Smooth muscle cell (in vitro differentiated cells): ENCODE data around the gene ATP4B. TPM values are rescaled to one million over a fixed set of nuclear protein-coding genes. Genes with fewer than 3 reads are reported as not detected.
"Not testable (repeated sequence)": the region's sequence is repeated elsewhere in the genome, so short reads cannot be mapped to it uniquely, and the experiment has no call there.

Experiments used
- DNase-seq: peaks from one replicate; lab custom pipeline; 2025; ENCODE audit not compliant: unreplicated experiment; lab: John Stamatoyannopoulos, UW
- H2AFZ ChIP-seq: fragments of 200-600 bp; sonication (generic); 2 replicates; pipeline ENCODE4 v1.6.0; 2016; ENCODE audit warnings: antibody characterized with exemption, low read depth, mild to moderate bottlenecking
- H3F3A ChIP-seq: fragments of 200-600 bp; sonication (generic); 2 replicates; pipeline ENCODE4 v1.6.0; 2017; ENCODE audit warnings: antibody characterized with exemption, low read depth
- H3K27ac ChIP-seq: fragments of 200-600 bp; sonication (generic); 2 replicates; pipeline ENCODE4 v1.5.1; 2016; ENCODE audit warnings: low read depth, mild to moderate bottlenecking
- H3K27me3 ChIP-seq: fragments of 200-600 bp; sonication (generic); 2 replicates; pipeline ENCODE4 v1.6.1; 2016; ENCODE audit warnings: low read depth, mild to moderate bottlenecking
- H3K36me3 ChIP-seq: fragments of 200-600 bp; sonication (generic); 2 replicates; pipeline ENCODE4 v1.5.1; 2016; ENCODE audit warnings: low read depth
- H3K4me1 ChIP-seq: fragments of 200-600 bp; sonication (generic); 2 replicates; pipeline ENCODE4 v1.5.1; 2016; ENCODE audit warnings: low read depth
- H3K4me2 ChIP-seq: fragments of 200-600 bp; sonication (generic); 2 replicates; pipeline ENCODE4 v1.6.0; 2016; ENCODE audit warnings: mild to moderate bottlenecking
- H3K4me3 ChIP-seq: fragments of 200-600 bp; sonication (generic); 2 replicates; pipeline ENCODE4 v1.5.1; 2016; ENCODE audit warnings: mild to moderate bottlenecking
- H3K79me2 ChIP-seq: fragments of 200-600 bp; sonication (generic); 2 replicates; pipeline ENCODE4 v1.6.0; 2016; ENCODE audit warnings: low read depth, mild to moderate bottlenecking
- H3K9ac ChIP-seq: fragments of 200-600 bp; sonication (generic); 2 replicates; pipeline ENCODE4 v1.6.0; 2016; ENCODE audit warnings: low read depth
- H3K9me3 ChIP-seq: fragments of 200-600 bp; sonication (generic); replicated peaks from 2 replicates; pipeline ENCODE4 v1.5.1; 2016; ENCODE audit warnings: low read depth
- H4K20me1 ChIP-seq: fragments of 200-600 bp; sonication (generic); 2 replicates; pipeline ENCODE4 v1.6.0; 2016; ENCODE audit warnings: low read depth
- CTCF ChIP-seq: fragments of 200-600 bp; sonication (generic); IDR thresholded peaks from 2 replicates; pipeline ENCODE4 v1.5.1; 2017; ENCODE audit warnings: borderline replicate concordance, mild to moderate bottlenecking, antibody characterized with exemption; ENCODE audit not compliant: insufficient read depth, poor library complexity, severe bottlenecking
- WGBS: methylation state at CpG from one replicate; pipeline ENCODE4 v1.1.7; 2016; ENCODE audit warnings: low lambda C conversion rate; 5-methylcytosine and 5-hydroxymethylcytosine counted together
- polyA plus RNA-seq: library from polyadenylated mRNA; unstranded; fragments of >200 nt; fragmentation: Nextera tagmentation; extraction: Ambion mirVana; gene quantifications from 2 replicates; pipeline ENCODE4 v1.2.1, GENCODE V29; 2016
- total RNA-seq: library from RNA; depleted of rRNA; stranded (reverse); fragments of >200 nt; gene quantifications from 2 replicates; pipeline ENCODE4 v1.2.3, GENCODE V29; 2014

Gene ATP4B
- total and polyA plus RNA-seq, 2 experiments from 2014 or later: not detected

- H2AFZ ChIP-seq: no peak overlapping the region
- peaks cover 2% of the 10 kb centered on the region for H3K79me2 ChIP-seq
- H3K4me2 ChIP-seq: no peak overlapping the region
- H3K36me3 ChIP-seq: no peaks in the 10 kb centered on the region
- no peaks in the 10 kb centered on the region for H3K9me3 ChIP-seq
- H3F3A ChIP-seq: no peaks in the 10 kb centered on the region
- no peak for DNase-seq
- no peak overlapping the region for H3K27ac ChIP-seq
- 92% methylated on average over 19 of the region's 20 CpGs for WGBS
- no peak for TF ChIP-seq CTCF
- no peak overlapping the region for H3K9ac ChIP-seq
- no peaks in the 10 kb centered on the region for H3K4me1 ChIP-seq
- H3K27me3 ChIP-seq: no peaks in the 10 kb centered on the region
- H3K4me3 ChIP-seq: no peak overlapping the region
- peaks cover 70% of the 10 kb centered on the region for H4K20me1 ChIP-seq
Observed at GRCh38 chr13:113623491-113624234, 34.3 kb downstream of the ATP4B start.

GRCh38 chr13:113622791-113623490 lies 35.1 kb downstream of the ATP4B start:
- peaks cover 3% of the 10 kb centered on the region for H3K79me2 ChIP-seq
- DNase-seq: no peak
- H3K4me1 ChIP-seq: no peaks in the 10 kb centered on the region
- H4K20me1 ChIP-seq: peaks cover 73% of the 10 kb centered on the region
- no peak overlapping the region for H3K4me2 ChIP-seq
- no peak for TF ChIP-seq CTCF
- no peaks in the 10 kb centered on the region for H3K36me3 ChIP-seq
- no peak overlapping the region for H3K4me3 ChIP-seq
- H3K9me3 ChIP-seq: no peaks in the 10 kb centered on the region
- WGBS: 94% methylated on average over 28 of the region's 29 CpGs
- no peaks in the 10 kb centered on the region for H3F3A ChIP-seq
- no peak overlapping the region for H3K9ac ChIP-seq
- H3K27me3 ChIP-seq: no peaks in the 10 kb centered on the region
- H3K27ac ChIP-seq: no peak overlapping the region
- H2AFZ ChIP-seq: no peak overlapping the region

- not testable (repeated sequence) for H3K27ac ChIP-seq, H3K9ac ChIP-seq
- peaks cover 77% of the 10 kb centered on the region for H4K20me1 ChIP-seq
Observed at GRCh38 chr13:113621986-113622550, 35.9 kb downstream of the ATP4B start.

GRCh38 chr13:113621498-113621897 lies 36.5 kb downstream of the ATP4B start:
- not testable (repeated sequence) for H3K27ac ChIP-seq, H3K4me3 ChIP-seq, H3K4me1 ChIP-seq, H3K79me2 ChIP-seq, H3K36me3 ChIP-seq, H3K4me2 ChIP-seq, H3K27me3 ChIP-seq, H3K9ac ChIP-seq, DNase-seq, H3K9me3 ChIP-seq, H2AFZ ChIP-seq, H3F3A ChIP-seq
- H4K20me1 ChIP-seq: peaks cover 77% of the 10 kb centered on the region
- TF ChIP-seq CTCF: peak; percentile 41
- WGBS: 79% methylated on average over 13 of the region's 13 CpGs

More at GRCh38 chr13:113621986-113622550, 35.9 kb downstream of the ATP4B start:
- H3K27me3 ChIP-seq, H3K36me3 ChIP-seq, H3K79me2 ChIP-seq, H3K4me3 ChIP-seq, H3K4me2 ChIP-seq, H3F3A ChIP-seq, DNase-seq, H3K4me1 ChIP-seq, H2AFZ ChIP-seq, H3K9me3 ChIP-seq: not testable (repeated sequence)
- WGBS: 96% methylated on average over 20 of the region's 20 CpGs
